ENCODE data around the gene SGO2.
"Not testable (repeated sequence)": the region's sequence is repeated elsewhere in the genome, so short reads cannot be mapped to it uniquely, and the experiment has no call there.

SGO2 gene

GRCh38 chr2:200592406-200593075 is 66.5 kb downstream of the SGO2 start:
- DNase-seq (ENCODE audit: low spot score): peak; percentile 24

- DNase-seq (ENCODE audit: low spot score): no peak
Measured at GRCh38 chr2:200593905-200594304, 67.9 kb downstream of the SGO2 start.

DNA sequence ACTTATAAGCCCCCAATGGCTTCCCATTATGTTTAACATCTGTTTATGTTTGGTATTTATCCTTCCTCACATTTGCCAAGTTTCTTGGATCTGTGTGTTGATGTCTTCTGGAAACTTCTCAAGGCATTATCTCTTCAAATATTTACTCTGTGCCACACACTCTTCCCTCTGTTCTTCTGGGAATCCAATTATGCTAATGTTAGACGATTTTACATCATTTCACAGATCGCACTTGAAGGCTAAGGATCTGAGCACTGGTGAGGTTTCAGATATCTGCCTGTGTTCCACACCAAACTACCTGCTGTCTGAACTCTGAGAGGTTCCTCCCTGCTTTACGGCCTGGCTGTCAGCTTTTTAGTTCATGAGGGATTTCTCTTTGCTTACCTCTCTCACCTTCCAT is 69.9 kb downstream of the SGO2 start:
- no peak for DNase-seq (ENCODE audit: low spot score)

GRCh38 chr2:200596774-200597570 is 71.0 kb downstream of the SGO2 start:
- no peak for DNase-seq (ENCODE audit: low spot score)

DNA sequence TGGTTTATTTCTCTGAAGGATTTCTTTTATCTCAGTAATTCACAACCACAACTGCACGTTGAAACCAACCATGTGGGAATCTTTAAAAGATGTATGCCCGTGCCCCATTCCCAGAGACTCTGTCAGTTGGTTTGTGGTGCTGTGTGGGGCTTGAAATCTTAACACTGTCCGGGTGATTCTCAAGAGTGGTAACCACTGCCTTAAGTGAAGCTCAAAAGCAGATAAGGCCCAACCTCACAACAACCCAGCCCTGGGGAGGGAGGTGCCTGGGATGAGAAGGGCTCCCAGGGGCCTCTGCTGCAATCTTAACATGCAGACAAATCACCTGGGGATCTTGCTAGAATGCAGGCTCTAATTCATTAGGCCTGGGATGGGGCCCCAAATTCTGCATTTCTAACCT is 73.2 kb downstream of the SGO2 start:
- no peak for DNase-seq (ENCODE audit: low spot score)

DNA sequence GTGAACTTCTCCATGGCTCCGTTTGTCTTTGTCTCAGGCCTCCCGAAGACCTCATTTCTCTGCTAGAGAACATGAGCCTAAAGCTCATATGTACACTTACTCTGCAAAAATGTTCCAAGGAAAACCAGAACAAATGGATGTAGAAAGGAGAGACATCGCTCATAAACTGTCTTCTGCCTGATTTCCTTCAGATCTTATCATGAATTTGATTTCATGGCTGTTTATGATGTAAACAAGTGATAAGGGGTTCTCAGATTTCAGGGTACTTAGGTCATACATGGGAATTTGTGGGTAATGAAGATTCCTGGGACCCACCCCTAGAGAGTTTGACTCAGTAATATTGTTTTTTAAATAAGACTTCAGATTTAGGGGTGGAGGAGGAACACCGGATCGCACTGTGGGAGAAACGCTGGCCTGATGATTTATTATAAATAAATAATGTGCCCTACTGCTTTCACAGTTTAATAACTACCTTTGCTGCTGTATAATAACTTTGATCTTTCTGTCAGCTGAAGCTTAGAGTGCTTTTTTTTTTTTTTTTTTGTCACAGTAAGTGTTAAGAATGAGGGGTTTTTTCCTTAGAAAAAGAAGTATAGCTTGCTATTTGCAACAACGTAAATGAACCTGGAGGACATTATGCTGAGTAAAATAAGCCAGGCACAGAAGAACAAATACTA is 74.7 kb downstream of the SGO2 start:
- no peak for DNase-seq (ENCODE audit: low spot score)

DNA sequence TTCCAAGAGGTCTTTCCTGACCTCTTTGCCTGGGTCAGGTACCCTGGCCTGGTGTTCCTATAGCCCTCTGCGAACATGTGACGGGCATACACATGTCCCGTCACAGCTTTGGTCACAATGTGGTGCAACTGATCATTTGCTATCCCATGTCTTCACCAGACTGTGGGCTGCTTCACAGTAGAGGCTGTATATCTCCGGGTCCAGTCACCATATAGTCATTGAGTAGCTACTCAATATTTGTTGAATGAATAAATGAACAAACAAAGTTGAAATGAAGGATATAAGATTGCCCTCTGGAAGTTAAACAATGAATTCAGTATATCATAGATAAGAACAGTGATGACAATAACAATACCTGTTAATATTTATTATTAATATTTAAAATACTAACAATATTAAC is 76.6 kb downstream of the SGO2 start:
- no peak for DNase-seq (ENCODE audit: low spot score)

DNA sequence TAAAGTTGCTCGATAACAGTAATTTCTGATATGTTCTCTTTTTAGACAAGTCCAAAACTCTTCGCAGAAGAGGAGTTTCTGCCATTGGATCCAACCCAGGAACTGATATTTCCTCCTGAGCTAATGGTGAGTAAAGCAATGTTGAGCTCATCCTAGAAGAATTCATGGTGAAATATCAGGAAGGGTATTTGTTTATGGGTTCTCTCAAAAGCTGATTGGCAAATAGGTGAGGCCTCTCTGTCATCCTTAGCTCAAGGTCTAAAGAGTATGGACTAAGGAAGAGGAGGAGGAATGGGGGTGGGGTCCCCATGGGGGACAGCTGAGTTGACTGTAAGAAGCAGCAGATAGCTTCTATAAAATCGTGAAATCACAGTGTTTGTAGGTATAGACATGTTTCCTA is 78.0 kb downstream of the SGO2 start:
- DNase-seq (ENCODE audit: low spot score): no peak

DNA sequence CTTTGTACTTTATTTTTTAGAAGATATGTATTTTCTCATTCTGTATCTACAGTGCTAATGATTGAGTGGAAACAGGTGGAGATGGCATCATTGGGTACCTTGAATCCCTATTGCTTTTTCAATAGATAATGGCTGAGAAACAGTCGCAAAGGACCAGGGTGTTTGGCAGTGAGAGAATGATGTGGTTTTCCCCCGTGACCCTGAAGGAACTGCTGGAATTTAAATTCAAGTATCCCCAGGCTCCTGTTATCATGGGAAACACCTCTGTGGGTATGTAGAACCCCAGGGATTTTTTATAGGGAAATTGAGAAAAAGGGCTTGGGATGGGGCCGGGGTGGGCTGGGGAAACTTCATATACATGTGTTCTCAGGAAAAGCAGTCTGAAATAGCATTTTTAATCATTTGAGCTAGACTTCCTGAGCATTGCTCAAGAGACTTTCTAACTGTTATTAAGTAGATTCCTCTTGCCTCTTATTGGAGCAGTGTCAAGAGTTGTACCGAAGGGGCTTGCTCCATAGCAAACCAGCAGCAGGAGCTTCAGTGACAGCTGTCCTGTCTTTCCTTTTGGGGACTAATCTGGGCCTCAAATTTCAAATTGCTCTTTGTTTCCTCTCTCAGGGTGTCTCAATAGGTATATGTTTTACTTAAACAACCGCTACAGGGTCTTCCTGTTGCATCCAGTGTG is 78.7 kb downstream of the SGO2 start:
- no peak for DNase-seq (ENCODE audit: low spot score)

DNA sequence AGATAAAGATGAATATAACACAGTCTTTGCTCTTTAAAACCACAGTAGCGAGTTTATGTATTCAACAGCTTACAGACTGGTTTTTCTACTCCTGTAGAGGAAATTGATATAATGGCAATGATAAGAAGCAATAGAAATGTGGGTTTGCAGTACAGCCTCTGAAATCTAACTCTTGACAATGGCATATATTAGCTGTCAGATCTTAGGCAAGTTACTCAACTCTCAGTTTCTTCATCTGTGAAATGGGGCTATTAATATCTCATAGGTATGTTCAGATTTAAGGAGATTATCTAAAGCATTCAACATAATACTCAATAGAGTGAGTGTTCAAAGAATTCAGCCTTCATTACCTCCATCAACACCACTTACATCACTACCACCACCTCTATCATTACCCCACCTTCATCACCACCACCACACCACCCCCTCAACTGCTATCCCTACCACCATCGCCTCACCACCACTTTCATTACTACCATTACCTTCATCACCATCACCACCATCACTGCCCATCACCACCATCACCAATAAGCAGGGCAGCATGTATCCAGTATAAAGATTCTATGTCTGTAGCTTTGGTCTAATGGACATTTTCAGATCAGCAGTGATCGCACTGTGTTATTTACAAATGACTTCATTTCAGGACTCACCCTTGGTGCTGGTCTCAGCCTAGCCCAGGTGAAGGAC is 82.5 kb downstream of the SGO2 start:
- DNase-seq (ENCODE audit: low spot score): no peak

DNA sequence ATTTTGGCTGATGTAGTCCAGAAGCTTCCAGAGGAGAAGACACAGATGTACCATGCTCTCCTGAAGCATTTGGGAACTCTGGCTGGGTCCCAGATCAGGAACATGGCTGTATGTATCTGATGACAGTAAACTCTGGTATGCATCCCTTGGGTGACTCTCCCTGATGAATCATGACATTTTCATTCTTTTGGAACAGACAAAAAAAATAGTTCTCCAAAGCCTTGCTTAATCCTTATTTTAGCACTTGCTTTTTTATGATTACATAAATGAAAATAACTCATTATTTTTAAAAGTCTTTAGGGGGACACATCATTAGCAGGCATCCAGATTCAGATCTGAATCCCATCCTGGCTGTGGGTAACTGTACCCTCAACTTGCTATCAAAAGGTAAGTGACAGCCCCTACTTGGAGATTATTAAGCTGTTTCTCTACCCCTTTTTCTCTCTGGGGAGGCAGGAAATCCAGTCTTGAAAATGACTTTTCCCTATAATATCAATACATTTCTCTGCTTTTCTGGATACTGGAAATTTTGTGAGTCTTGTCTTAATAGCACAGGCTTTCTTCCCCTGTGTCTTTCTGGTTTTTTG is 83.1 kb downstream of the SGO2 start:
- no peak for DNase-seq (ENCODE audit: low spot score)

DNA sequence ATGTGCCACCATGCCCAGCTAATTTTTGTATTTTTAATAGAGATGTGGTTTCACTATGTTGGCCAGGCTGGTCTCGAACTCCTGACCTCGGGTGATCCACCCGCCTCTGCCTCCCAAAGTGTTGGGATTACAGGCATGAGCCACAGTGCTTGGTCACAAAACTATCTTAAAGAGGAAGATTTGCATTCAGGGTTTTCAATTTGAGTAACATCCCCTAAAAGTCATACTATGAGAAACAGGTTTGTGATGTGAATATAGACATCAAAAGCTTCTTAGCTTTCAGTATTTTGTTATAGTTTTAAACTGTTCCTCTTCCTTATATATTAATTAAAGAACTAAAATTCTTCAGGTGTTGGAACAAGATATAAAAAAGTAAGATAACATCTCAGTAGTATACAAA is 84.2 kb downstream of the SGO2 start:
- DNase-seq (ENCODE audit: low spot score): not testable (repeated sequence)

- DNase-seq (ENCODE audit: low spot score): no peak
Measured at GRCh38 chr2:200613692-200614091, 87.7 kb downstream of the SGO2 start.

- DNase-seq (ENCODE audit: low spot score): no peak
Measured at GRCh38 chr2:200614249-200614648, 88.2 kb downstream of the SGO2 start.

GRCh38 chr2:200615247-200615646 is 89.2 kb downstream of the SGO2 start:
- DNase-seq (ENCODE audit: low spot score): no peak

- DNase-seq (ENCODE audit: low spot score): no peak
Measured at GRCh38 chr2:200616193-200616592, 90.2 kb downstream of the SGO2 start.

DNA sequence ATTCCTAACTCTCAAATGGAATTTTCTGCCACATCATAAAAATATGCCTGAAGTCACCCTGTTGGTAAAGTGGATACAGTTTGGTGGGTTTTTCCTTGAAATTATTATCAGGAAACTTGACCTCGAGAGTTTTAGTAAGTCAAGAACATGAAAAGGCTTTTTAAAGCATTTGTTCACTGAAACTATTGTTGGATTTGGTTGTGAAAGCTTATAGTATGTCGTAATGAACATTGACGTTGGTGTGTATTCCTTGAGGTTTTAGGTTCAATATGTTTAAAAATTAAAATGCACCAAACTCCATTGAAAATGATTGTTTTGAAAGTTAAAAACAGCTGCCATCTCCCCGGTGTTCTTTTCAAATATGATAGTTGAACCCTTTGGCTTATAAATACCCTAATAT is 90.6 kb downstream of the SGO2 start:
- no peak for DNase-seq (ENCODE audit: low spot score)

- no peak for DNase-seq (ENCODE audit: low spot score)
Measured at GRCh38 chr2:200617156-200618053, 91.4 kb downstream of the SGO2 start.

GRCh38 chr2:200618054-200618419 is 92.0 kb downstream of the SGO2 start:
- no peak for DNase-seq (ENCODE audit: low spot score)

DNA sequence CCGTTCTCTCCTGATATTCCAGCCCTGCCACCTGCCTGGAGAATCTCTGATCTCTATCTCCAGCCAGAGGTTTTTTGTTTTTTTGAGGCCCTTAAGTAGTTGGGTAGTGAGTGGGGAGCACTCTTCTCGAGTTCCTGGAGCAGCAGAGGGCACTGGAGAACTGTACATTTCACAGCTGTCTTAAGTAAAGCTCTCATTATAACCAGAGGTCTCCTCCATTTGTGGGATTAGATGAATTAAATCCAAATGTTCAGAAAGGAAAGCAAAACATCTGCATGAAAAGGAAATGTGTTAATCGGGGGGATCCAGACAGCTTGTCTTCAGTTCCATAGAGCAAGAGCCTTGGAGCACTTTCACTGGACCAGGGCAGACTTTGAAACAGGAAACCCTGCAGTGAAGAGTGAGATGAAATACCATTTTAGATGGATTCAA is 92.6 kb downstream of the SGO2 start:
- DNase-seq (ENCODE audit: low spot score): no peak

- DNase-seq (ENCODE audit: low spot score): no peak
Measured at GRCh38 chr2:200619279-200619678, 93.3 kb downstream of the SGO2 start.
